Cardiac fibroblast (primary cell): ENCODE results near the gene NR1D1.

ENCODE experiments used
- DNase-seq, 2 donors: peaks; one replicate each; pipeline versions ENCODE4 v3.0.0 to v3.0.0-alpha.2; 2010; ENCODE audit warnings: low read depth in 2 of 2
- H3K4me3 ChIP-seq, 2 donors: replicated peaks in 1 of 2; 1 replicate in 1 of 2; 2 replicates in 1 of 2; pipeline ENCODE4 v1.5.1; 2011; ENCODE audit warnings: low read depth in 2 of 2, low read length in 2 of 2, mild to moderate bottlenecking in 2 of 2, moderate library complexity in 1 of 2
- CTCF ChIP-seq: IDR thresholded peaks from one replicate; pipeline ENCODE4 v1.5.1; 2011; ENCODE audit warnings: low read depth, mild to moderate bottlenecking, low read length, inconsistent platforms

The NR1D1 gene

GRCh38 chr17:40091691-40092397 is 8.5 kb downstream of the NR1D1 start:
- no peak overlapping the region for H3K4me3 ChIP-seq
- TF ChIP-seq CTCF: no peak
- no peak for DNase-seq

- no peak overlapping the region for H3K4me3 ChIP-seq
- no peak for TF ChIP-seq CTCF
- no peak for DNase-seq
Measured at GRCh38 chr17:40090237-40091119, 9.9 kb downstream of the NR1D1 start.

GRCh38 chr17:40089077-40089895 is 11.1 kb downstream of the NR1D1 start:
- H3K4me3 ChIP-seq: no peak overlapping the region
- no peak for TF ChIP-seq CTCF
- no peak for DNase-seq

GRCh38 chr17:40087903-40088718 is 12.3 kb downstream of the NR1D1 start:
- no peak for TF ChIP-seq CTCF
- DNase-seq: no peak
- H3K4me3 ChIP-seq: no peak overlapping the region

GRCh38 chr17:40087049-40087794 is 13.2 kb downstream of the NR1D1 start:
- DNase-seq: no peak
- TF ChIP-seq CTCF: no peak
- no peak overlapping the region for H3K4me3 ChIP-seq
